HL-60 (cell line): Measurements from ENCODE around the gene HBM.

ENCODE experiments used
- DNase-seq, 2 experiments: peaks; one replicate each; pipeline ENCODE4 v3.0.0-alpha.2; 2010 to 2020; ENCODE audit warnings: low read depth in 1 of 2, low spot score in 1 of 2
- H3K27ac ChIP-seq: fragments of 250-450 bp; sonication (Bioruptor Pico); replicated peaks from 2 replicates; pipeline ENCODE4 v1.5.1; 2020; ENCODE audit warnings: mild to moderate bottlenecking, moderate library complexity
- H3K27me3 ChIP-seq: fragments of 250-450 bp; sonication (Bioruptor Pico); 2 replicates; pipeline ENCODE4 v1.5.1; 2021; ENCODE audit warnings: mild to moderate bottlenecking, moderate library complexity; ENCODE audit not compliant: insufficient read depth, poor library complexity, severe bottlenecking
- H3K4me3 ChIP-seq: replicated peaks from 2 replicates; pipeline ENCODE4 v1.5.1; 2011; ENCODE audit warnings: mild to moderate bottlenecking, control low read depth, low read length; ENCODE audit not compliant: insufficient read depth
- GABPA ChIP-seq: IDR thresholded peaks from 2 replicates; pipeline ENCODE4 v1.6.1; 2012; ENCODE audit warnings: low read depth
- POLR2AphosphoS5 ChIP-seq: IDR thresholded peaks from 2 replicates; pipeline ENCODE4 v1.6.1; 2012; ENCODE audit warnings: low read depth
- SPI1 ChIP-seq: IDR thresholded peaks from 2 replicates; pipeline ENCODE4 v1.6.1; 2012; ENCODE audit warnings: low read depth, mild to moderate bottlenecking, borderline replicate concordance
- TF ChIP-seq, protein P1 (sequence below): IDR thresholded peaks from 2 replicates; pipeline ENCODE4 v1.6.1; 2012; ENCODE audit warnings: low read depth; ENCODE audit not compliant: insufficient replicate concordance
- TF ChIP-seq, protein P2 (sequence below): IDR thresholded peaks from one replicate; pipeline ENCODE4 v1.5.1; 2011; ENCODE audit warnings: low read length, control low read depth, inconsistent platforms; ENCODE audit not compliant: insufficient read depth

The HBM gene

DNA sequence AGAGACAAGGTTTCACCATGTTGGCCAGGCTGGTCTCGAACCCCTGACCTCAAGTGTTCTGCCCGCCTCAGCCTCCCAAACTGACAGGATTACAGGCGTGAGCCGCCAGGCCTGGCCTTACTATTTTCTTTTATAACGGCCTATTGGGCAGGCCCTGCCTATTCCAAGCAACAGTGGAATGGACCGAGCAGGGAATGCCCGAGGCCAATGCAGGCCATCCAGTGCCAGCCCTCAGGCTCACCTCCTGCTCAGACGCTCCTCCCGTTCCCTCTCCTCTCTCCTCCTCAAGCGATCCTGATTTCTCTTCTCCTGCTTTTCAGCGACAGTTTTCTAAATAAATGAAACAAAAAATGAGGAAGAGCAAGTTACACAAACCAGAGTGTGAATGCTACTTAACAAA is 26.9 kb downstream of the HBM start:
- H3K4me3 ChIP-seq, result no peak overlapping the region
- no peak overlapping the region for H3K27ac ChIP-seq
- H3K27me3 ChIP-seq, result no peaks in the 10 kb centered on the region
- no peak for DNase-seq
- TF ChIP-seq POLR2AphosphoS5 (no peak), GABPA (no peak), SPI1 (no peak)
- TF ChIP-seq, protein P1, sequence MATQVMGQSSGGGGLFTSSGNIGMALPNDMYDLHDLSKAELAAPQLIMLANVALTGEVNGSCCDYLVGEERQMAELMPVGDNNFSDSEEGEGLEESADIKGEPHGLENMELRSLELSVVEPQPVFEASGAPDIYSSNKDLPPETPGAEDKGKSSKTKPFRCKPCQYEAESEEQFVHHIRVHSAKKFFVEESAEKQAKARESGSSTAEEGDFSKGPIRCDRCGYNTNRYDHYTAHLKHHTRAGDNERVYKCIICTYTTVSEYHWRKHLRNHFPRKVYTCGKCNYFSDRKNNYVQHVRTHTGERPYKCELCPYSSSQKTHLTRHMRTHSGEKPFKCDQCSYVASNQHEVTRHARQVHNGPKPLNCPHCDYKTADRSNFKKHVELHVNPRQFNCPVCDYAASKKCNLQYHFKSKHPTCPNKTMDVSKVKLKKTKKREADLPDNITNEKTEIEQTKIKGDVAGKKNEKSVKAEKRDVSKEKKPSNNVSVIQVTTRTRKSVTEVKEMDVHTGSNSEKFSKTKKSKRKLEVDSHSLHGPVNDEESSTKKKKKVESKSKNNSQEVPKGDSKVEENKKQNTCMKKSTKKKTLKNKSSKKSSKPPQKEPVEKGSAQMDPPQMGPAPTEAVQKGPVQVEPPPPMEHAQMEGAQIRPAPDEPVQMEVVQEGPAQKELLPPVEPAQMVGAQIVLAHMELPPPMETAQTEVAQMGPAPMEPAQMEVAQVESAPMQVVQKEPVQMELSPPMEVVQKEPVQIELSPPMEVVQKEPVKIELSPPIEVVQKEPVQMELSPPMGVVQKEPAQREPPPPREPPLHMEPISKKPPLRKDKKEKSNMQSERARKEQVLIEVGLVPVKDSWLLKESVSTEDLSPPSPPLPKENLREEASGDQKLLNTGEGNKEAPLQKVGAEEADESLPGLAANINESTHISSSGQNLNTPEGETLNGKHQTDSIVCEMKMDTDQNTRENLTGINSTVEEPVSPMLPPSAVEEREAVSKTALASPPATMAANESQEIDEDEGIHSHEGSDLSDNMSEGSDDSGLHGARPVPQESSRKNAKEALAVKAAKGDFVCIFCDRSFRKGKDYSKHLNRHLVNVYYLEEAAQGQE, result no peak
- TF ChIP-seq, protein P2, sequence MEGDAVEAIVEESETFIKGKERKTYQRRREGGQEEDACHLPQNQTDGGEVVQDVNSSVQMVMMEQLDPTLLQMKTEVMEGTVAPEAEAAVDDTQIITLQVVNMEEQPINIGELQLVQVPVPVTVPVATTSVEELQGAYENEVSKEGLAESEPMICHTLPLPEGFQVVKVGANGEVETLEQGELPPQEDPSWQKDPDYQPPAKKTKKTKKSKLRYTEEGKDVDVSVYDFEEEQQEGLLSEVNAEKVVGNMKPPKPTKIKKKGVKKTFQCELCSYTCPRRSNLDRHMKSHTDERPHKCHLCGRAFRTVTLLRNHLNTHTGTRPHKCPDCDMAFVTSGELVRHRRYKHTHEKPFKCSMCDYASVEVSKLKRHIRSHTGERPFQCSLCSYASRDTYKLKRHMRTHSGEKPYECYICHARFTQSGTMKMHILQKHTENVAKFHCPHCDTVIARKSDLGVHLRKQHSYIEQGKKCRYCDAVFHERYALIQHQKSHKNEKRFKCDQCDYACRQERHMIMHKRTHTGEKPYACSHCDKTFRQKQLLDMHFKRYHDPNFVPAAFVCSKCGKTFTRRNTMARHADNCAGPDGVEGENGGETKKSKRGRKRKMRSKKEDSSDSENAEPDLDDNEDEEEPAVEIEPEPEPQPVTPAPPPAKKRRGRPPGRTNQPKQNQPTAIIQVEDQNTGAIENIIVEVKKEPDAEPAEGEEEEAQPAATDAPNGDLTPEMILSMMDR, result no peak

DNA sequence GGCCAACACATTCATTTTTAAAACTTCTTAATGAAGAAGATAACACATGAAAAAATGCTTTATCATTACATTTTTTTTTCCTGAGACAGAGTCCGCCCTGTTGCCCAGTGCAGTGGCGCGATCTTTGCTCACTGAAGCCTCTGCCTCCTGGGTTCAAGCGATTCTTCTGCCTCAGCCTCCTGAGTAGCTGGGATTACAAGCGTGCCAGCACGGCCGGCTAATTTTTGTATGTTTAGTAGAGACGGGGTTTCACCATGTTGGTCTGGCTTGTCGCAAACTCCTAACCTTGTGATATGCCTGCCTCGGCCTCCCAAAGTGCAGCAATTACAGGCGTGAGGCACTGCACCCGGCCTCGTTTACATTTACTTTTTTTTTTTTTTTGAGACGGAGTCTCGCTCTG is 27.7 kb downstream of the HBM start:
- DNase-seq, result no peak
- Histone ChIP-seq H3K27me3 (no peaks in the 10 kb centered on the region), H3K4me3 (no peak overlapping the region), H3K27ac (no peak overlapping the region)
- TF ChIP-seq, protein P2, result no peak
- TF ChIP-seq, protein P1, result no peak
- TF ChIP-seq GABPA (no peak), POLR2AphosphoS5 (no peak), SPI1 (no peak)

DNA sequence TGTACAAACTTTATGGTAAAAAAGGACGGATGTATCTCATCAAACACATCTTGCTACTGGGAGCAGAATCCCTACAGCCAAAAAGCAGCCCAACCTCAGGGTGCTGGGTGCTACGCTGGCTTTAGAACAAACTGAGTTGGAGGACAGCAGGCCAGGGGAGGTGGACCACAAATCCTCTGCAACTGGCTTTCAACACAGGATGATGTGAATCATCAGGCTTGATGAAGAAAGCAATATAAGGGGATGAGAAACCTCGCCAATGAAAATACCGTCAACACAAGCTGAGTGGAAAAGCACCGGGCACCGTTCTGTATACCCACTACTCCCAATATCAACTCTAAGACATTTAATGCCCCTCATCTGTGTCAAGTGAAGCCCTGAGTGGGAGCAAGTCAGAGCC is 28.7 kb downstream of the HBM start:
- Histone ChIP-seq H3K27ac (no peak overlapping the region), H3K4me3 (no peak overlapping the region), H3K27me3 (no peaks in the 10 kb centered on the region)
- DNase-seq, result no peak
- TF ChIP-seq GABPA, result no peak
- TF ChIP-seq SPI1, result no peak
- TF ChIP-seq, protein P2, result no peak
- TF ChIP-seq, protein P1, result no peak
- no peak for TF ChIP-seq POLR2AphosphoS5
